Progenitor cell of endocrine pancreas (in vitro differentiated cells): ENCODE results near the gene GLTP. TPM values are rescaled to one million over a fixed set of nuclear protein-coding genes. Genes with fewer than 3 reads are reported as not detected.
"Not testable (repeated sequence)": the region's sequence is repeated elsewhere in the genome, so short reads cannot be mapped to it uniquely, and the experiment has no call there.

Experiments
- DNase-seq: peaks from one replicate; pipeline ENCODE4 v3.0.0; 2021; ENCODE audit warnings: low spot score; ENCODE audit not compliant: unreplicated experiment
- H3K27ac Mint-ChIP-seq: 2 replicates; pipeline ENCODE4 v1.8.0; 2021; ENCODE audit warnings: mild to moderate bottlenecking, moderate library complexity, mixed read lengths
- H3K27me3 Mint-ChIP-seq: 2 replicates; pipeline ENCODE4 v1.8.0; 2021; ENCODE audit warnings: mixed read lengths
- H3K36me3 Mint-ChIP-seq: 2 replicates; pipeline ENCODE4 v1.8.0; 2022; ENCODE audit warnings: mixed read lengths; ENCODE audit not compliant: insufficient read depth
- H3K4me1 Mint-ChIP-seq: 2 replicates; pipeline ENCODE4 v1.8.0; 2021; ENCODE audit warnings: low read depth, mixed read lengths
- H3K4me3 Mint-ChIP-seq: 2 replicates; pipeline ENCODE4 v1.8.0; 2021; ENCODE audit warnings: low read depth, mild to moderate bottlenecking, moderate library complexity, mixed read lengths
- H3K9me3 Mint-ChIP-seq: 2 replicates; pipeline ENCODE4 v1.8.0; 2021; ENCODE audit warnings: low read depth, mixed read lengths
- CTCF ChIP-seq: fragments of 200-600 bp; sonication (generic); IDR thresholded peaks from one replicate; pipeline ENCODE4 v1.5.0; 2021; ENCODE audit warnings: antibody characterized with exemption, mild to moderate bottlenecking; ENCODE audit not compliant: unreplicated experiment
- total RNA-seq: library from RNA; stranded (reverse); gene quantifications from 2 replicates; pipeline ENCODE4 v1.2.1, GENCODE V29; 2021

Gene GLTP
- total RNA-seq, 1 donor from 2014 or later: 21.7 TPM

- DNase-seq: no peak
- no peak for TF ChIP-seq CTCF
- Mint-ChIP-seq H3K9me3 (no peaks in the 10 kb centered on the region), H3K4me1 (peaks cover 16% of the 10 kb centered on the region), H3K27ac (peak overlapping the region; percentile 87), H3K4me3 (peak overlapping the region; percentile 95), H3K27me3 (no peaks in the 10 kb centered on the region), H3K36me3 (peaks cover 15% of the 10 kb centered on the region)
Measured at GRCh38 chr12:109900752-109901580, 20.6 kb upstream of the GLTP start.

- TF ChIP-seq CTCF: peak; percentile 21
- Mint-ChIP-seq H3K4me1 (peaks cover 16% of the 10 kb centered on the region), H3K9me3 (no peaks in the 10 kb centered on the region), H3K4me3 (peak within 1 kb of the TSS; percentile 95), H3K36me3 (peaks cover 12% of the 10 kb centered on the region), H3K27me3 (no peaks in the 10 kb centered on the region), H3K27ac (peak within 1 kb of the TSS; percentile 94)
- DNase-seq: peak; percentile 57
Measured at GRCh38 chr12:109899783-109900751, 19.7 kb upstream of the GLTP start, which contains the start of gene TCHP. Gene TCHP, plus strand, starts transcription at chr12:109900274. Its CDS starts 2,753 bp downstream, at chr12:109903027.

- peak overlapping the region; percentile 95 for H3K4me3 Mint-ChIP-seq
- H3K27ac Mint-ChIP-seq, H3K27me3 Mint-ChIP-seq, DNase-seq, H3K36me3 Mint-ChIP-seq, H3K9me3 Mint-ChIP-seq: not testable (repeated sequence)
- peaks cover 16% of the 10 kb centered on the region for H3K4me1 Mint-ChIP-seq
Measured at GRCh38 chr12:109899345-109899744, 19.0 kb upstream of the GLTP start.

GRCh38 chr12:109897029-109897428, 16.7 kb upstream of the GLTP start:
- no peak for DNase-seq
- H3K4me3 Mint-ChIP-seq: no peak overlapping the region
- H3K27me3 Mint-ChIP-seq: peaks cover 2% of the 10 kb centered on the region
- H3K9me3 Mint-ChIP-seq: no peaks in the 10 kb centered on the region
- H3K27ac Mint-ChIP-seq: no peak overlapping the region
- no peaks in the 10 kb centered on the region for H3K36me3 Mint-ChIP-seq
- H3K4me1 Mint-ChIP-seq: peaks cover 16% of the 10 kb centered on the region
- TF ChIP-seq CTCF: no peak

- H3K4me3 Mint-ChIP-seq: no peak overlapping the region
- TF ChIP-seq CTCF: no peak
- H3K9me3 Mint-ChIP-seq: no peaks in the 10 kb centered on the region
- no peaks in the 10 kb centered on the region for H3K36me3 Mint-ChIP-seq
- no peak overlapping the region for H3K27ac Mint-ChIP-seq
- DNase-seq: no peak
- peaks cover 3% of the 10 kb centered on the region for H3K27me3 Mint-ChIP-seq
- peaks cover 9% of the 10 kb centered on the region for H3K4me1 Mint-ChIP-seq
Measured at GRCh38 chr12:109896188-109896587, 15.8 kb upstream of the GLTP start.
